Measurements from ENCODE around the gene PTPN21. TPM values are rescaled to one million over a fixed set of nuclear protein-coding genes. Genes with fewer than 3 reads are reported as not detected.
A peak's percentile ranks its signal among the peaks of the same experiment; 100 is the strongest.

Gene PTPN21
- total RNA-seq, 1 donor from 2014 or later = 12.5 TPM

DNA sequence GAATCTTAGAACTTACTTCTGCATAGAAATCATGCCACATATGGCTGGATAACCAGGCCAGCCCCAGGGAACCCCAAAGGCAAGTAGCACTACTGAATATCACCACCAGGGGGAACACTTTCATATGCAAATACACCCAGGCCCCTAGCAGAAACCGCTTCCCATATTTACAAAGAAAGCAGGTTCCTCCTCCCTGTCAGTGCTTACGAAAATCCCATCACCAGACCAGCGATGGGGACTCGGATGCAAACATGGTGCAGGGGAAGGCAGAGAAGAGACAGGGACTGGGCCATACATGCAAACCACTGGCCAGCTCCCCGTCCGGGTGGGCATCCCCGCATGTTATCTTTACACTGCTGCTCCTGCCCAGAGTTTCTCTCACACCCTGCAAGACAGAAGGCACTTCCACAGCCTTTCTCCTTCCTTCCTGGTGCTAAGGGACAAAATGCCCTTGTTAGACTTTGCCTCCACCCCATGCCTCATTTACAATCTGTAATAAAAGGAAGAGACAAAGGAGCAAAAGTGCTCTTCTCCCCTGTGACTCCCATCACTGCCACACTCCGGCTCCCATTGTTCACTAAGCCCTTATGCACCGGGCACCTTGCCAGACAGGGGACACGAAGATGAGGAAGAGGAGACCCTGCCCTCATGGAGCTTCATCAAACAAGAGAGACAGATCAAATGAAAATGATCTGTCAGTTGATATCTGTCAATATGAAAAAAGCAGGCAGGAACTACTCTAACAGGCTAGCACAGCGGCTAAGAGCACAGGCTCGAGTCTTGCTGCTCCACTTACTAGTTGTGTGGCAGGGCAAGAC lies 62.3 kb downstream of the PTPN21 start:
- TF ChIP-seq, protein P1, sequence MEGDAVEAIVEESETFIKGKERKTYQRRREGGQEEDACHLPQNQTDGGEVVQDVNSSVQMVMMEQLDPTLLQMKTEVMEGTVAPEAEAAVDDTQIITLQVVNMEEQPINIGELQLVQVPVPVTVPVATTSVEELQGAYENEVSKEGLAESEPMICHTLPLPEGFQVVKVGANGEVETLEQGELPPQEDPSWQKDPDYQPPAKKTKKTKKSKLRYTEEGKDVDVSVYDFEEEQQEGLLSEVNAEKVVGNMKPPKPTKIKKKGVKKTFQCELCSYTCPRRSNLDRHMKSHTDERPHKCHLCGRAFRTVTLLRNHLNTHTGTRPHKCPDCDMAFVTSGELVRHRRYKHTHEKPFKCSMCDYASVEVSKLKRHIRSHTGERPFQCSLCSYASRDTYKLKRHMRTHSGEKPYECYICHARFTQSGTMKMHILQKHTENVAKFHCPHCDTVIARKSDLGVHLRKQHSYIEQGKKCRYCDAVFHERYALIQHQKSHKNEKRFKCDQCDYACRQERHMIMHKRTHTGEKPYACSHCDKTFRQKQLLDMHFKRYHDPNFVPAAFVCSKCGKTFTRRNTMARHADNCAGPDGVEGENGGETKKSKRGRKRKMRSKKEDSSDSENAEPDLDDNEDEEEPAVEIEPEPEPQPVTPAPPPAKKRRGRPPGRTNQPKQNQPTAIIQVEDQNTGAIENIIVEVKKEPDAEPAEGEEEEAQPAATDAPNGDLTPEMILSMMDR (IDR thresholded peaks at IDR 0.05; ENCODE audit: insufficient read depth, low read length, poor library complexity, severe bottlenecking) = peak; percentile 84
- H3K36me3 ChIP-seq (ENCODE audit: control insufficient read depth, insufficient read depth, low read length) = no peaks in the 10 kb centered on the region
- H3K4me3 ChIP-seq (ENCODE audit: low read depth, low read length) = no peak overlapping the region
- peak; percentile 31 for DNase-seq (ENCODE audit: low read depth)
- no peaks in the 10 kb centered on the region for H3K27me3 ChIP-seq (ENCODE audit: control insufficient read depth, insufficient read depth, low read length)

DNA sequence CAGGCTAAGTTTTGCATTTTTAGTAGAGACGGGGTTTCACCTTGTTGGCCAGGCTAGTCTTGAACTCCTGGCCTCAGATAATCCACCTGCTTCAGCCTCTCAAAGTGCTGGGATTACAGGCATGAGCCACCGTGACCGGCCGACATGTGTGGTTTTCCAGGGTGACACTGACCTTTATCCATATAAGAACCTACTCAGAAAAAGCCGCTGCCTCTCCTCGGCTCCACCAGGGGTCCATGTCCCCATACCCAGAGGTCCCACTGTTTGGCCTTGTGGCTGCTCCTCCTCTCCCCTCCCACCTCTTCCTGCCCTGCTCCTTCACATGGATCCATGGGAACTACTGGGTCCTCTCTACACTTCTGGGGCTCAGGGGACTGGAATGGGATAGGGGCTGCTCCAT lies 64.6 kb downstream of the PTPN21 start:
- H3K4me3 ChIP-seq (ENCODE audit: low read depth, low read length) = no peak overlapping the region
- no peaks in the 10 kb centered on the region for H3K36me3 ChIP-seq (ENCODE audit: control insufficient read depth, insufficient read depth, low read length)
- DNase-seq (ENCODE audit: low read depth) = no peak
- H3K27me3 ChIP-seq (ENCODE audit: control insufficient read depth, insufficient read depth, low read length) = no peaks in the 10 kb centered on the region
- TF ChIP-seq, protein P1 (IDR thresholded peaks at IDR 0.05; ENCODE audit: insufficient read depth, low read length, poor library complexity, severe bottlenecking) = no peak

DNA sequence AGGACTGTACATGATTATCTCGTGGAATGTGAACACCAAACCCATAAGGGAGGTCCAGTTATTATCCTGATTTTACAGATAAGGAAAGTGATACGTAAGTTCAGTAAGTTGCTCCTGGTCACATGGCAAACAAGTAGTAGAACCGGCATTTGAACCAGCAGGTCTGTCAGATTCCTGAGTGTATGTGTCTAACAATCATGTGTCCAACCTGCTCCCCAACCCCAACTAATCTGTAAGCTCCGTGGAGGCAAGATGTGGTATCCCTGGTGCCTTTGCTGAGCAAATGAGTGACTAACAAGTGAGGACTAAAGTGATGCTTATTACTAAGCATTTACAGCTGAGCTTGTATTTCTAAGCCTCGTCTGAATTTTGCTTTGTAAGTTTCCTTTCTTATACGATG lies 65.9 kb downstream of the PTPN21 start:
- Histone ChIP-seq H3K36me3 (ENCODE audit: control insufficient read depth, insufficient read depth, low read length) (no peaks in the 10 kb centered on the region), H3K27me3 (ENCODE audit: control insufficient read depth, insufficient read depth, low read length) (no peaks in the 10 kb centered on the region), H3K4me3 (ENCODE audit: low read depth, low read length) (no peak overlapping the region)
- TF ChIP-seq, protein P1 (IDR thresholded peaks at IDR 0.05; ENCODE audit: insufficient read depth, low read length, poor library complexity, severe bottlenecking) = no peak
- DNase-seq (ENCODE audit: low read depth) = no peak

DNA sequence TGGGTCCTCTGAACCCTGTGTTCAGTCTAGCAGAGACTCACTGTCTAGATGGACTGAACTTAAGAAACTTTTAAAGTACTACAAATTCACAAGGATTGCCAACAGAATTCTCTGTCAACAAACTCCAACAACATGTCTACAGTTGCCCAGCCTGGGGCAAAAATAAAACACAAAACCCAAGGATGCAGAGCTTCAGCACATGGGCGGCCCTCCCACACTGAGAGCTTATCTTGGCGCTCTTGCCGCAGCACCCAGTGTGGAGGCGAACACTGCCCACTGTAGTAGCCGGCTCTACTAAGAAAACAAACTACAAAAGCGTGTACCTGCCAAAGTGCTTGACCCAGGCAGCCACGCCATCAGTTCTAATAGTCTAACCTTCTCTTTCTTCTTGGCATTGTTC lies 66.7 kb downstream of the PTPN21 start:
- TF ChIP-seq, protein P1 (IDR thresholded peaks at IDR 0.05; ENCODE audit: insufficient read depth, low read length, poor library complexity, severe bottlenecking) = no peak
- H3K27me3 ChIP-seq (ENCODE audit: control insufficient read depth, insufficient read depth, low read length) = no peaks in the 10 kb centered on the region
- DNase-seq (ENCODE audit: low read depth) = no peak
- no peak overlapping the region for H3K4me3 ChIP-seq (ENCODE audit: low read depth, low read length)
- no peaks in the 10 kb centered on the region for H3K36me3 ChIP-seq (ENCODE audit: control insufficient read depth, insufficient read depth, low read length)

DNA sequence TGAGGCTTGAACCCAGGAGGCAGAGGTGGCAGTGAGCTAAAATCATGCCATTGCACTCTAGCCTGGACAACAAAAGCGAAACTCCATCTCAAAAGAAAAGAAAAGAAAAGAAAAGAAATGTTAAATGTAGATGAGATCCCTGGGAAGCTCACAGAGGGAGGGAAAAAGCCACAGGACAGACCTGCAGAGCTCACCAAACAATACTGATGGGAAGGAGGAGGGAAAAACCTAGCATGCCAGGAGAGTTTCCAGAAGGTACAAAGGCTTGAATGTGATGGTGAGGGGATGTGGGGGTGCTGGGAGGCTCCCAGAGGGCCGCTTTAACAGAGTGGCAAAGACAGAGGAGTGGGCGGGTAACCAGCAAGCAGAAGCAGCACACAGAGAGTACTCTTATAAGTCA lies 72.3 kb downstream of the PTPN21 start:
- TF ChIP-seq, protein P1 (IDR thresholded peaks at IDR 0.05; ENCODE audit: insufficient read depth, low read length, poor library complexity, severe bottlenecking) = no peak
- Histone ChIP-seq H3K36me3 (ENCODE audit: control insufficient read depth, insufficient read depth, low read length) (peaks cover 2% of the 10 kb centered on the region), H3K27me3 (ENCODE audit: control insufficient read depth, insufficient read depth, low read length) (no peaks in the 10 kb centered on the region), H3K4me3 (ENCODE audit: low read depth, low read length) (no peak overlapping the region)
- DNase-seq (ENCODE audit: low read depth) = no peak

DNA sequence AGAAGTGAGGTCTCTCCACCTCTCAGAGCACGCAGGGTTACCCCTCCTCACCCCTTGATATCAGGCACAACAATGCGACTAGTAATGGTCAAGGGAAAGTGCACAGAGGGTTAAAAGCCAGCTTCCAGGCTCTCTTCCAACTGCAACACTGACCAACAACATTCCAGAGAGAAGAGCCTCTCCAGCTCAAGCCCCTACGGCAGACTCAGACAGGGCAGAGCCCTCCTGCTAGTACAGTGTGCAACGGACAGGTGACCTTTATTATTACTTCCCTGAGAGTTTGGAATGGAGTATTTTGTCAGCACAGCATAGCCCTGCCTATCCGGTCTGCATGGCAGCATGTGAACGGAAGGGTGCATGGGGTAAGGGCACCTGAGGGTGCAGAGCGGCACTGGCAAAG lies 73.0 kb downstream of the PTPN21 start:
- DNase-seq (ENCODE audit: low read depth) = no peak
- no peak overlapping the region for H3K4me3 ChIP-seq (ENCODE audit: low read depth, low read length)
- peaks cover 3% of the 10 kb centered on the region for H3K36me3 ChIP-seq (ENCODE audit: control insufficient read depth, insufficient read depth, low read length)
- TF ChIP-seq, protein P1 (IDR thresholded peaks at IDR 0.05; ENCODE audit: insufficient read depth, low read length, poor library complexity, severe bottlenecking) = no peak
- H3K27me3 ChIP-seq (ENCODE audit: control insufficient read depth, insufficient read depth, low read length) = no peaks in the 10 kb centered on the region
